SIG-M5 treated with dmso at 0.1 percent for 504 hours (cell line): ENCODE measurements around the gene IPCEF1.
A peak's percentile ranks its signal among the peaks of the same experiment; 100 is the strongest.
"Not testable (repeated sequence)": the region's sequence is repeated elsewhere in the genome, so short reads cannot be mapped to it uniquely, and the experiment has no call there.

Source experiments
- DNase-seq: peaks from one replicate; lab custom pipeline; 2025; ENCODE audit not compliant: unreplicated experiment; lab: John Stamatoyannopoulos, UW

The IPCEF1 gene

DNA sequence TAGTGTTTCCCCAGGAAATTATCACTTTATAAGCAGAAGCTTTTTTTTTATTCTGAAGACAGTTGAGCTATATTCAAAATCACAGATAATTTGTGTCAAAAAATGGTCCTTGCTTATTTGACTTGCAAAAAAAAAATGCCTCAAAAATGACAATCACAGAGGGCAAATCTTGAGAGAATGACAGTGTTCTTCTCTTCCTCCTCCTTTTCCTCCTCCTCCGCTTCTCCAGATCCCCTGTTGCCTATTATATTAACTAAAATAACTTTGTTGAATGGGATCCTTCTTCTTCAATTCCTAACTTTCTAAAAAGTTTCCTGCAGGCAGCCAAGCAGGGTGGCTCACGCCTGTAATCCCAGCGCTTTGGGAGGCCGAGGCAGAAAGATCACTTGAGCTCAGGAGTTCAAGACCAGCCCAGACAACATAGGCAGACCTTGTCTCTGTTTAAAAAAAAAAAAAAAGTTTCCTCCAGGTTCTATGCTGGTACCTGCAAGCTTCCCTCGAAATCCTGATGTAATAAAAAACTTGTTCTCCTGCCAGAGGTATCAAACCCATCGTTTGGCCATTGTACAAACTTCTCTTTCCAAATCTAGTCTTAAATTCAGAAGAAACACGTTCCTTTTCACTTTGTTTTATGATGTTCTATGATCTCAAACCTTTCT, 128.6 kb downstream of the IPCEF1 start:
- DNase-seq = no peak

DNA sequence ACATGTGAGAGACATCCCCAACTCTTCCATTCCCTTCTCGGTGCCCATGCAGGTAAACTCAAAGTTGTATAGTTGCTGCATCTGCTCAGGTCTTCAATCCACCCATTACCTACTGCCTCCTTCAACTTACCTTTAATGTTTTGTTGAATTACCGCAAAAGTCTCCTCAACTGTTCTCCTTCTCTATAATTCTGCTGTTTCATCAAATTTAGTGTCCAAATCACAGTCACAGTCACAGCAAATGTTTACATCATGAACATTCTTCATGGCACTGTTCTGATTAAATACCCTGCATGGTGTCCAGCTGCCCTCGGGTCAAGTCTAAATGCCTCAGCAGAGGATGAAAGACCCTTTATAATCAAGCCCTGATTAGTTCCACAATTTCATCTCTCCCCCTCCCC, 130.1 kb downstream of the IPCEF1 start:
- DNase-seq = no peak

DNA sequence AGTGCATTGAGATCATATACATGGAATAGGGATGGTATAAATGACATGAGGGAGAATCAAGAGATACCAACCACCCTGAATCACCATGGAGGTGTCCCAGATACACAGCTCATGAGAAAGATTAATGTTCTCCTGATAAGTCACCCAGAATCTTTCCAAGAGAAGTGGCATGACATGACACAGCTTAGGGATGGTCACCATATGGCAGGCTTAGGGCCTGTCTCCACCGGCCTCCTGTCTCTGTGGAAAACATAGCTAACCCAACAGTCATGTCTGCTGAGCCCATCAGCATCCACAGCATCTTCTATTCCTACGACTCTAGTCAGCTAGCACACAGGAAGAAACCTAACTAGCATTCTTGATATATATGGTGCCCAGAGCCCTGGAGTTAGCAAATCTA, 133.3 kb downstream of the IPCEF1 start:
- no peak for DNase-seq

DNA sequence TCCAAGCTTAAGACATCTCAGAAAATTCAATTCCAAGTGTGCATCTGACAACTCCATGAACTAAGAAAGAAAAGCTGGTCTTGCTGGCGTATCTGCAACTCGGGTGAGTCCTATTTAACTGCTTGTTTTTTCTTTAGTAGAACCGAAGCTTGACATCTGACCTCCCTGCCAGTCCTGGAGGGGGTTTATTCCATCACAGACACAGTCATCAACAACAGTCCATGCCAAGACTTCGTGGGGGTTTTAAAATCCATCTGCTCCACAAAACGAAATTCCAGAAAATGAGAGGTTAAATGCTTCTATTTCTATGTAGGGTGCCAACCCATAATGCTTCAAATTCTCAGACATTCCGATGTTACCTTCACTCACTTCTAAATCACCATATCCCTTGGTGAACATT, 133.9 kb downstream of the IPCEF1 start:
- DNase-seq = no peak

DNA sequence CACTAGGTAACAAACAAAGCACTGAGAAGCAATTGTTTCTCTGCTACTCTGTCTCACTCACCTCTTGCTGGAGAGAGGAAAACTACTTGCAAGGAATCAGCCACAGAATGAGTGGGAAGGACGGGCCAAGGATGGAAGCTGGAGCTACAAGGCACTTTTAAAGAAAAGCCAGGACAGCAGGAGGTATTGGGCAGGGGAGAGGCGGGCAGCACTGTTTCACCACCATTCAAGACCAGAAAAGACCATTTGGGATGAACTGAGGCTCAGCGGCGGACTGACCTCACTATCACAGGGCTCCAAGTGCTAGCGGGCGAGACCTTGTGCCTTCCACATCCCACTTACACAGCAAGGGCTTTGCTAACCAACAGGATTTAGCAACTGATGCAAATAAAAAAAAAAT, 137.4 kb downstream of the IPCEF1 start:
- no peak for DNase-seq

DNA sequence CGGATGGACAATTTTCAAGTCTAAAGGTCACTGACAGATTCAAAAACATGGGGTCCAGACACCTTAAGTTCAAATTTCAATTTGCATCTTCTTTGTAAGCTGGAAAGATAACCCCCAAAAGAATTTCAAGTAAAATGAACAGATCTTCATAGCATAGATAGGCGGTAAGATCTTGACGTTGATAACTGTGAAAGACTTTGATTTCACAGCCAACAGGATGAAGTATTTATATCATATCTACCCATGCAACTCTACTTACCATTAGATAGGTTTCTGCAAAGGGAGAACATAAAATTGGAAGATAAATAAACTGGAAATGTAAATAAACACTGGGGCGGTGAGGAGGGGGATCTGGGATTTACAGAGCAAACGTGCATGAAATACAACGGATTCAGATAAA, 137.8 kb downstream of the IPCEF1 start:
- no peak for DNase-seq

GRCh38 chr6:154218301-154218700, 138.3 kb downstream of the IPCEF1 start:
- no peak for DNase-seq

DNA sequence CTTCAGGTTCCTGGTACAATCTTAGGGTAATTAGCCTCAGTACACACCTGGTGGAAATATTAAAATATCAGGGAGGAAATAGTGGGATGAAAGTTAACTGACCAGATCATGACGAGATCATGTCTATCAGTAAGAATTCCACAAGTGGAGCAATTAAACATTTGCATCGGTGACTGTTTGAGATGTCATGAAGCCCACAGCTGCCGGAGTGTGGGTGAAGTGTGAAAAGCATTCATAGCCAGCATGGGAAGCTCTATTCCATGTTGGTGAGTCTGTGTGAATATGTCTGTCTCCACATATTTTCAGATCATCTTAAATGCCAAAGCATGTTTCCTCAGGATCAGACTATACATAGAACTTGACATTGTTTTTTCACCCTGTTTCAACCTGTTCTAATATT, 142.8 kb downstream of the IPCEF1 start:
- no peak for DNase-seq

DNA sequence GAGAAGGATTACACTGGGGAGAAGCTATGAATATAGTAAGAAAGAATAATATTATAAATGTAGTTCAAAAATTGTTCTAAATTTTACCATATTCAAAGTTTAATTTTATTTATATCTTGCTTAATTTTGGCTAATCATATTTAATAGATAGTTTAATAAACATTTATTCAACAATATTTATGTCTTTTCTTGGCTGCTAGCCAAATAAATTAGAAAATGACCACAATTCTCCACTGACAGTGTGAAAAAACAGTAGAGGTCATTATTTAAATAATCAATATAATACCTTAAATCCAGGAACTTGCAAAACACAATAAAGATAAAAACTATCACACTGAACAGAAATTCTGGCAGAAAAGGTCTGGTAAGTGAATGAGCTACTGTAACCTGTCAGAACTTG, 145.9 kb downstream of the IPCEF1 start:
- DNase-seq = no peak

DNA sequence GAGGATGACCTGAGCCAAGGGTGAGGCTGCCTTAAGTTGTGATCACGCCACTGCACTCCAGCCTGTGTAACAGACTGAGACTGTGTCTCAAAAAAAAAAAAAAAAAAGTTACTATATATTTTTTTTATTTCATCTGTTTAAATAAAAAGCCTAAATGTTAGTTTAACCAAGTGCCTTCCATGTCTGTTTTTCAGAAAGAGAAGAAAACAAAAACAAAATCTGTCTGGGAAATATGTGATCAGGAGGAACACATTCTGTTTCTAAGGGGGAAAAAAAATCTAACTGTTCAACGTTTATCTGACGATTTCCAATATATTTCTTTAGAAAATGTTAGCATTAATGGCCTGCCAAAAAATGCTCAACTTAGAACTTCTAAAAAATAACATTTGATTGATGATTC, 147.0 kb downstream of the IPCEF1 start:
- DNase-seq = no peak

DNA sequence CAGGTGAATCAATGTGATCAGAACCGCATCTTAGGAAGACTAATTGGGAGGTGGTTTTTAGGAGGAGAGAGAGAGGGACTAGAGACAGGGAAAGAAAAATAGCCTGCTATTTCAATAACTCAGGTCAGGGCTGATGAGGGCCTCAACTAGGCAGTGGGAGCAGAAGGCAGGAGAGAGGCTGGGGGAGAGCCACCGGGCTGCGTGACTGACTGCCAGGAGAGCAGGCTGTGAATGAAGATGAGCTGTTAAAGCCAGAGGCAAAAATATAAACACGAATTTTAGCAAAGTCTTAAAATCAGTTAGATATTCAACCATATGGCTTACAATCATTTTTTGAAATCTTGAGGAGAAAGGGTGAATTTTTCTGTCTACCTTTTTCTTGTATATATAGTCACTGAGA, 149.6 kb downstream of the IPCEF1 start:
- DNase-seq = no peak

- no peak for DNase-seq
These were observed 150.5 kb downstream of the IPCEF1 start for GRCh38 chr6:154206141-154206540.

GRCh38 chr6:154202958-154203357, 153.6 kb downstream of the IPCEF1 start:
- DNase-seq = no peak

DNA sequence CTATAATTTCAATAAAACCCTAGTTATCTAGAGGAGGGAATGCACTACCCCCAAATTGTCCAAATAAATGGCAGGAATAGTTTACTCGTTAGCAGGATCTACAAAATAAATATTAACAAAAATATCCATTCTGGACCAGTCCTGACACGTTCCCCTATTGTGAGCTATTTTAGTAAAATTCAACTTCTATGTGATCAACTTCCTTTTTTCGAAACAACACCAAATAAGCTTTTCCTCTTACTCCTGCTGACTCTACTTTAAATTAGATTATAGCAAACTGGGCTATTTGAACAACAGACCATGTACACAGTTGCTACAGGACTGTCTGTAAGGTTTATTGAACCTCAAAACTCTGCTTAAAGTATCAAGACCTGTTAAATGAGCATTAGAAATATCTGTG, 154.3 kb downstream of the IPCEF1 start:
- DNase-seq = peak; percentile 58

GRCh38 chr6:154201688-154202087, 154.9 kb downstream of the IPCEF1 start:
- DNase-seq = not testable (repeated sequence)

- no peak for DNase-seq
These were observed 159.3 kb downstream of the IPCEF1 start for GRCh38 chr6:154197196-154197860.

GRCh38 chr6:154196333-154196885, 160.2 kb downstream of the IPCEF1 start:
- no peak for DNase-seq

DNA sequence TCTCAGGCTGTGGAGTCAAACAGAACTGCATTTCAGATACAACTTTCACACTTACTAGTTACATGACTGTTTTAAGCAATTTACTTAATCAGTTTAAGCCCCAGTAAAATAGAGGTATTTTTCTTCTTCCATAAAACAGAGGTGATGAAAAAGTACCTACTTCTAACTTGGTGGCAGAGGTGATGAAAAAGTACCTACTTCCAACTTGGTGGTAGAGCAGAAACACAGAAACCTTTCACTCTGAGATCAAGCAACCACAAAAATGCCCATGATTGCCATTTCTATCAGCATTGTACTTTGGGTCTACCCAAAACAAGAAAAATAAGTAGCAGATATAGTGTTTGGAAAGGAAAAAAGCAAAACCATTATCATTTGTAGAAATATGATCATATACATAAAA, 168.9 kb downstream of the IPCEF1 start:
- DNase-seq = no peak

DNA sequence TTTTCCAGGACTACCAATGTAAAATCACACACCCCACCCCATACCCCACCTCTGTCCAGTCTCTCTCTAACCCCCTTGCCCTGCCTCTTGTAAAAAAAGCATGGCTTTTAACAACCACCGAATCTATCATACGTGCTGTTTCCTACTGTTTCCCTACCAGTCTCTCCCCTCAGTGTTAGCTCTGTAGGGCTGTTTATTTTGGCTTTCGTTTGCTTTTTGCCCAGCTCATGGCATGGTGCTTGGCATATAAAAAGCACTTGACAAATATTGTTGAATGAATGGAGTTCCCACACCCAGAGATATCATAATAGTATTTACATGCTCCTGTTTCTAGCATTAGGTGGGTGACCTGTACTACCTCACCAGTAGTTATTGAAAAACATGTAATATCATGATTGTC, 169.4 kb downstream of the IPCEF1 start:
- no peak for DNase-seq

GRCh38 chr6:154179434-154179833, 177.2 kb downstream of the IPCEF1 start:
- no peak for DNase-seq

DNA sequence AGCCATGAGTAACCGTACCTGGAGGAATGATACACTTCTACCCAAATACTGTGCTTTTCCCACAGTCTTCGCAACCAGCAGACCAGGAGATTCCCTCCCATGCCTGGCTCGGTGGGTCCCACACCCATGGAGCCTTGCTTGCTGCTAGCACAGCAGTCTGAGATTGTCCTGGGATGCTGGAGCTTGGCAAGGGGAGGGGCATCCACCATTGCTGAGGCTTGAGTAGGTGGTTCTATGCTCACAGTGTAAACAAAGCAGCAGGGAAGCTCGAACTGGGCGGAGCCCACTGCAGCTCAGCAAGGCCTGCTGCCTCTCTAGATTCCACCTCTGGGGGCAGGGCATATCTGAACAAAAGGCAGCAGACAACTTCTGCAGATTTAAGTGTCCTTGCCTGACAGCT, 184.2 kb downstream of the IPCEF1 start:
- DNase-seq = not testable (repeated sequence)

DNA sequence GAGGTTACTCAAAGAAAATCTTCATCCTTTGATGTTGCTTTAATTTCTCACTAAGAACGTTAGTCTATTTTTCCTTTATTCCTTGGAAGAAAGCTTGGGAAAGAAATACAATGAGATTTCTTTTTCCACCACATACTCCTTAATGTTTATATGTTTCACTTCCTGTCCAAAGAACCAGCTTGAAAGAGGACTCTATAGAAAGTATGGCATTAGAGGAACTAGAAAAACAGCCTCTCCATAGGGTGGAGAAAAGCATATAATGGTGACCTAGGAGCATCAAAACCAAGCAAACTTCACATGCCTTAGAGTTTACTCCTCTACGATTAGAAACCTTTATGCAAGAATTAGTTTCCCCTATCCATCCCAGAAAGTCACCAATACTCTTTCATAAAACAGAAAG, 186.5 kb downstream of the IPCEF1 start:
- peak; percentile 55 for DNase-seq
